CD8-positive, alpha-beta memory T cell (primary cell): ENCODE data around the gene SCAF11. TPM values are rescaled to one million over a fixed set of nuclear protein-coding genes. Genes with fewer than 3 reads are reported as not detected.
"Not testable (repeated sequence)": the region's sequence is repeated elsewhere in the genome, so short reads cannot be mapped to it uniquely, and the experiment has no call there.

Experiments used
- CTCF ChIA-PET: fragments of 350-600 bp; sonication (Branson Sonifier 250); formaldehyde crosslinking; loops from one replicate; lab custom pipeline; 2021; ENCODE audit warnings: antibody characterized with exemption; lab: Charles Lee
- POLR2A ChIA-PET: fragments of 350-600 bp; sonication (Branson Sonifier 250); formaldehyde crosslinking; loops from one replicate; lab custom pipeline; 2021; ENCODE audit warnings: antibody characterized with exemption; lab: Charles Lee
- DNase-seq, 5 donors: peaks; one replicate each; pipeline versions ENCODE4 v3.0.0 to v3.0.0-alpha.2; 2020 to 2022; ENCODE audit warnings: mixed read lengths in 1 of 5
- H3K27ac ChIP-seq: one replicate; pipeline ENCODE4 v1.7.0; 2013; ENCODE audit warnings: low read depth, mild to moderate bottlenecking, low read length, moderate library complexity
- H3K27me3 ChIP-seq: 2 replicates; pipeline ENCODE4 v1.7.0; 2013; ENCODE audit warnings: low read length, mild to moderate bottlenecking; ENCODE audit not compliant: insufficient read depth, poor library complexity, severe bottlenecking
- H3K36me3 ChIP-seq: 2 replicates; pipeline ENCODE4 v1.7.0; 2013; ENCODE audit warnings: mild to moderate bottlenecking, low read length, moderate library complexity; ENCODE audit not compliant: insufficient read depth
- H3K4me1 ChIP-seq: 2 replicates; pipeline ENCODE4 v1.7.0; 2013; ENCODE audit warnings: mild to moderate bottlenecking, low read length, moderate library complexity; ENCODE audit not compliant: insufficient read depth
- H3K4me3 ChIP-seq: 2 replicates; pipeline ENCODE4 v1.7.0; 2013; ENCODE audit warnings: mild to moderate bottlenecking, low read length
- H3K9me3 ChIP-seq: 2 replicates; pipeline ENCODE4 v1.7.0; 2013; ENCODE audit warnings: mild to moderate bottlenecking, low read length
- H3K27ac Mint-ChIP-seq, 8 donors: one replicate each; pipeline ENCODE4 v1.8.0; 2020 to 2021; ENCODE audit warnings: mixed read lengths in 8 of 8, mild to moderate bottlenecking in 6 of 8, inconsistent platforms in 3 of 8, moderate library complexity in 3 of 8
- H3K27me3 Mint-ChIP-seq, 2 donors: one replicate each; pipeline ENCODE4 v1.8.0; 2020 to 2021; ENCODE audit warnings: mixed read lengths in 2 of 2, mild to moderate bottlenecking in 1 of 2, moderate library complexity in 1 of 2
- H3K36me3 Mint-ChIP-seq, 3 donors: one replicate each; pipeline ENCODE4 v1.8.0; 2020 to 2021; ENCODE audit warnings: mixed read lengths in 3 of 3, inconsistent platforms in 1 of 3, mild to moderate bottlenecking in 1 of 3
- H3K4me1 Mint-ChIP-seq, 3 donors: one replicate each; pipeline ENCODE4 v1.8.0; 2020 to 2021; ENCODE audit warnings: mixed read lengths in 3 of 3, inconsistent platforms in 1 of 3, mild to moderate bottlenecking in 1 of 3
- H3K4me3 Mint-ChIP-seq, 7 donors: one replicate each; pipeline ENCODE4 v1.8.0; 2020 to 2021; ENCODE audit warnings: mixed read lengths in 7 of 7, mild to moderate bottlenecking in 6 of 7, moderate library complexity in 4 of 7, inconsistent platforms in 2 of 7
- H3K9me3 Mint-ChIP-seq, 5 donors: one replicate each; pipeline ENCODE4 v1.8.0; 2020 to 2022; ENCODE audit warnings: mixed read lengths in 5 of 5, mild to moderate bottlenecking in 3 of 5, moderate library complexity in 2 of 5, inconsistent platforms in 1 of 5
- polyA plus RNA-seq: library from polyadenylated mRNA; unstranded; fragments of 300-500 nt; fragmentation: Illumina TruSeq; gene quantifications from one replicate; pipeline ENCODE4 v1.2.3, GENCODE V29; 2021
- total RNA-seq, 2 experiments: library from RNA; stranded (reverse); gene quantifications; one replicate each; pipeline ENCODE4 v1.2.3, GENCODE V29; 2021

Gene SCAF11
- total and polyA plus RNA-seq, 3 experiments from 2014 or later: 114 to 125 (median 119) TPM

GRCh38 chr12:46005151-46005797, 14.9 kb upstream of the SCAF11 start:
- H3K36me3 ChIP-seq: no peaks in the 10 kb centered on the region
- no peaks in the 10 kb centered on the region for H3K4me1 ChIP-seq
- H3K9me3 ChIP-seq: no peaks in the 10 kb centered on the region
- no peak overlapping the region for H3K27ac ChIP-seq
- Mint-ChIP-seq H3K4me1 (no peaks in the 10 kb centered on the region), H3K27ac (peak overlapping the region in 2 of 8 donors; percentile 11 to 50), H3K27me3 (no peaks in the 10 kb centered on the region), H3K9me3 (no peaks in the 10 kb centered on the region), H3K36me3 (no peaks in the 10 kb centered on the region), H3K4me3 (no peak overlapping the region)
- ChIA-PET CTCF (interaction anchor here (1.2 kb wide), 1 partner anchor 462 kb away, joined by 4 read pairs; no protein-coding TSS in a partner anchor), POLR2A (no interaction called here)
- H3K27me3 ChIP-seq: no peaks in the 10 kb centered on the region
- DNase-seq: no peak
- H3K4me3 ChIP-seq: no peak overlapping the region

- Mint-ChIP-seq H3K36me3 (no peaks in the 10 kb centered on the region), H3K27me3 (no peaks in the 10 kb centered on the region), H3K4me1 (no peaks in the 10 kb centered on the region), H3K4me3 (no peak overlapping the region), H3K9me3 (no peaks in the 10 kb centered on the region), H3K27ac (peak overlapping the region in 1 of 8 donors; percentile 11)
- H3K27ac ChIP-seq: no peak overlapping the region
- POLR2A ChIA-PET: no interaction called here
- no peaks in the 10 kb centered on the region for H3K9me3 ChIP-seq
- CTCF ChIA-PET: interaction anchor here (1.4 kb wide), 1 partner anchor 13 kb away, joined by 4 read pairs; no protein-coding TSS in a partner anchor
- no peak for DNase-seq
- H3K27me3 ChIP-seq: no peaks in the 10 kb centered on the region
- no peaks in the 10 kb centered on the region for H3K36me3 ChIP-seq
- no peaks in the 10 kb centered on the region for H3K4me1 ChIP-seq
- no peak overlapping the region for H3K4me3 ChIP-seq
Observed at GRCh38 chr12:46004715-46005114, 14.3 kb upstream of the SCAF11 start.

- POLR2A ChIA-PET, H3K27me3 Mint-ChIP-seq, H3K36me3 Mint-ChIP-seq, H3K36me3 ChIP-seq, H3K27ac Mint-ChIP-seq, H3K9me3 Mint-ChIP-seq, CTCF ChIA-PET, H3K4me1 Mint-ChIP-seq, H3K27me3 ChIP-seq, H3K4me3 ChIP-seq, DNase-seq, H3K9me3 ChIP-seq, H3K27ac ChIP-seq, H3K4me1 ChIP-seq, H3K4me3 Mint-ChIP-seq: not testable (repeated sequence)
Observed at GRCh38 chr12:46000076-46000475, 9.7 kb upstream of the SCAF11 start.

DNA sequence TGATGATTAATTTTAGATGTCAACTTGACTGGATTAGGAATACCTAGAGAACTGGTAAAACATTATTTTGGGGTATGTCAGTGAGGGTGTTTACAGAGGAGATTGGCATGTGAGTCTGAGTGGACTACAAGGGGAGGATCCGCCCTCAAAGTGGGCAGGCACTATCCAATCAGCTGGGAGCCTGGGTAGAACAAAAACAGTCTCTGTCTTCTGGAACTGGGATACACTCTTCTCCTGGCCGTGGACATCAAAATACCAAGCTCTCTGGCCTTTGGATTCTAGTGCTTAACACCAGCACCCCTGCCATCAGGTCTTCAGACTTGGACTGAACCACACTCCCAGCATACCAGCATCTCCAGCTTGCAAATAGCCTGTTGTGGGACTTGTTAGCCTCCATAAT, 4.4 kb upstream of the SCAF11 start:
- Histone ChIP-seq H3K4me3 (no peak overlapping the region), H3K4me1 (peaks cover 5% of the 10 kb centered on the region), H3K27me3 (no peaks in the 10 kb centered on the region), H3K9me3 (no peaks in the 10 kb centered on the region), H3K27ac (no peak overlapping the region), H3K36me3 (no peaks in the 10 kb centered on the region)
- H3K36me3 Mint-ChIP-seq: peaks cover 0 to 18% (median 0%) of the 10 kb centered on the region in 3 donors
- CTCF ChIA-PET: interaction anchor here (1.3 kb wide), 1 partner anchor 12 kb away, joined by 3 read pairs; no protein-coding TSS in a partner anchor
- no peak for DNase-seq
- POLR2A ChIA-PET: no interaction called here
- peak overlapping the region in 1 of 7 donors; percentile 26 for H3K4me3 Mint-ChIP-seq
- H3K9me3 Mint-ChIP-seq: peaks cover 0 to 2% (median 0%) of the 10 kb centered on the region in 5 donors
- H3K4me1 Mint-ChIP-seq: peaks cover 12 to 16% (median 12%) of the 10 kb centered on the region in 3 donors
- peaks cover 3 to 10% of the 10 kb centered on the region in 2 donors for H3K27me3 Mint-ChIP-seq
- H3K27ac Mint-ChIP-seq: peak overlapping the region in 2 of 8 donors; percentile 36 to 54

DNA sequence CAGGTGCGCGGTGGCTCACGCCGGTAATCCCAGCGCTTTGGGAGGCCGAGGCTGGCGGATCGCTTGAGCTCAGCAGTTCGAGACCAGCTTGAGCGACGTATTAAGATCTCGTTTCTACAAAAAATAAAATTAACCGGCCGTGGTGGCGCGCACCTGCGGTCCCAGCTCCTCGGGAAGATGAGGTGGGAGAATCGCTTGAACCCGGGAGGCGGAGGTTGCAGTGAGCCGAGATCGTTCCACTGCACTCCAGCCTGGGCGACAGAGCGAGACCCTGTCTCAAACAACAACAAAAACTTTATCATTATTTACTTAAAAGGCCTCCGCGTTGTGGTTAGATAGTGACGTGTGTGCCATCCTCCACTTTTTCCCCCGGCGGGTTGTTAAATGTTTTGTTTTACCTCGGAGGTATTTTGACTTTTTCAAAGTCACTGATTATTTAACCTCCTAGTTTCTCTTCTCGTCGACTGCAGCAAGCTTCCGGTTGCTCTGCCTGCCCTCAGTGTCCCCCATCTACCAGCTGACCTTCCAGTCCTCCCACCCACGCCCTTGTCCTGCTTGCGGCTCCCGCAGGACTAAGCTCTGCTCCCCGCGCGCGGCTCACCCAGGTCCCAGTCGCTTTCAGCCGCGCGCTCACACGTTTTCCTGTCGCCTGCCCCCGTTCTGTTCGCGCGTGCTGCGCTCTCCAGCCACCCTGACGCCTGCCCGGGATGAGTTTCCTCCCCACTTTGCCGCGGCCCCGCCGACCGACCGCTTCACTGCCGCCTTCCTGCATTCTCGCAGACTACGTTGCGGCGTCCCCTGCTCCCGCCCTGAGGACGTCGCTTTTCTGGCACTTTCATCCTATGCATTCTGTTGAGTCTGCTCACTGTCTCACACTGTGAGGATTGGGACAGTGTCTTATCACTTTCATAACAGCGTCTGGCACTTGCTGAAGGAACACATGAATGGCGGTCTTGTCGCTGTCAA, 1.2 kb upstream of the SCAF11 start:
- POLR2A ChIA-PET: interaction anchor here (0.5 to 3.4 kb wide), 10 partner anchors 24 to 379 kb away, joined by 3 to 33 read pairs (median 4); partner anchors contain the start of gene SLC38A1
- Histone ChIP-seq H3K4me3 (peak overlapping the region; percentile 80), H3K27me3 (no peaks in the 10 kb centered on the region), H3K36me3 (no peaks in the 10 kb centered on the region), H3K27ac (peak overlapping the region; percentile 86), H3K4me1 (peaks cover 33% of the 10 kb centered on the region), H3K9me3 (no peaks in the 10 kb centered on the region)
- H3K27me3 Mint-ChIP-seq: peaks cover 0 to 10% of the 10 kb centered on the region in 2 donors
- H3K4me1 Mint-ChIP-seq: peaks cover 42 to 48% (median 42%) of the 10 kb centered on the region in 3 donors
- peaks cover 0 to 30% (median 2%) of the 10 kb centered on the region in 3 donors for H3K36me3 Mint-ChIP-seq
- peak overlapping the region; percentile 93 to 100 (median 99) for H3K27ac Mint-ChIP-seq
- CTCF ChIA-PET: interaction anchor here (0.7 to 2.1 kb wide), 13 partner anchors 9 to 380 kb away, joined by 3 to 8 read pairs (median 4); partner anchors contain the start of genes ARID2 and SLC38A1
- peak; percentile 68 to 85 (median 78) for DNase-seq
- H3K9me3 Mint-ChIP-seq: peaks cover 0 to 2% (median 0%) of the 10 kb centered on the region in 5 donors
- peak overlapping the region; percentile 91 to 99 (median 94) for H3K4me3 Mint-ChIP-seq

DNA sequence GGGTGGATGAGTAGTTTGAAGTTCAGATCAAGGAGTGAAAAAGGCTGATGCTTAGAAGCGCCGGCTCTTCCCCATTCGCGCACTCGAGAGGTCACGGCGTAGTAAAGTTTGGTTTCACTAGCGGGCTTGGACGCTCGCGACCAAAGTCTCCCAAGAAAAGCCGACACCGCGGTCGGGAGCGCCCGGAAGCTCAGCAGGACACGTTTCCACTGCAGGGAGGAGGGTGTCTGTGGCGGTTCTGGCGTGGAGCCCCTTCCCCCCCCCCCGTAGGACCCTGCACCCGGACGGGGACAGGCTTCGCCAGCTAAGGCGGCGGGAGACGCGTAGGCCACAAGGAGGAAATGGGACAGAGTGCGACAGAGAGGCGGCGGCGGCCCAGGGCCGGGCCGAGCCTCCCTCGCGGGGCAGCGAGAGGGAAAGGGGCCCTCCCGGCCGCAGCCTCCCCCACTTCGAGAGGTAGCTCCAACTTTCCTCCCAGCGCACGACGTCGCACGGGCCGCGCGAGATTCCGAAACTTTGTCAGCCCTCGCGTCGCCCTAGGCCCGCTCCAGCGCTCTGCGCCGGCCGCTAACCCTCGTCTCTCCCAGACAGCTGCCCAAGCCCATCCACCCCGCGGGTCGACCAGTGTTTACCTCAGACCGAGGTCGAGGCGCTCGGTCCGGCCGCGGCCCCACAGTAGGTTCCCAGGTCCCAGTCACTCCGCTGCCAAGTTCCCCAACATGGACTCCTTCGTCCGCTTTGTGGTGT, 480 bp downstream of the SCAF11 start:
- Histone ChIP-seq H3K27me3 (no peaks in the 10 kb centered on the region), H3K4me1 (peaks cover 49% of the 10 kb centered on the region), H3K36me3 (no peaks in the 10 kb centered on the region), H3K4me3 (peak overlapping the region; percentile 80), H3K9me3 (no peaks in the 10 kb centered on the region), H3K27ac (peak overlapping the region; percentile 98)
- H3K27ac Mint-ChIP-seq: peak overlapping the region; percentile 93 to 100 (median 99)
- H3K9me3 Mint-ChIP-seq: peaks cover 0 to 2% (median 0%) of the 10 kb centered on the region in 5 donors
- DNase-seq: peak; percentile 34 to 69 (median 54)
- peaks cover 0 to 43% (median 6%) of the 10 kb centered on the region in 3 donors for H3K36me3 Mint-ChIP-seq
- peaks cover 0 to 10% of the 10 kb centered on the region in 2 donors for H3K27me3 Mint-ChIP-seq
- POLR2A ChIA-PET: interaction anchor here (0.5 to 3.4 kb wide), 13 partner anchors 19 to 1288 kb away, joined by 3 to 33 read pairs (median 5); partner anchors contain the start of genes ARID2 and SLC38A1
- peaks cover 59 to 64% (median 59%) of the 10 kb centered on the region in 3 donors for H3K4me1 Mint-ChIP-seq
- H3K4me3 Mint-ChIP-seq: peak overlapping the region; percentile 91 to 99 (median 94)
- CTCF ChIA-PET: interaction anchor here (1.1 to 1.6 kb wide), 3 partner anchors 226 to 265 kb away, joined by 3 to 5 read pairs (median 4); no protein-coding TSS in a partner anchor

DNA sequence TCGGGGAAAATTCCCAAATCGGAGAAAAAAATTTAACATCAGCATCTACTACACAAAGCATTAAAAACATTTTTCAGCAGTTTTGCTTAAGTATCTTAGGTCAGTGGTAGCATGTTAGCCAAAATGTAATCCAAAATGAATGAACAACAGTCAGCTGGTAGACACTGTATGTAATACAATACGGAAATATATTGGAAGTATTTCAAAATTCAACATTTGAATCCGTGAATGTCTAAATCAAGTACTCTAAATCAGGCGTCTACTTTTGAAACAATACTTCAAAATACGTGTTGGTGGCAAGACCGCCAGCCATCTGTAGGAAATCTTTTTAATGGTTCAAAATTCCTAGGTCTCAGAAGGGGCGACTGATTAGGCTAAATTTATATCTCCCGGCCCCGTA, 1.1 kb downstream of the SCAF11 start:
- CTCF ChIA-PET: interaction anchor here (1.1 kb wide), 1 partner anchor 256 kb away, joined by 3 read pairs; no protein-coding TSS in a partner anchor
- H3K36me3 ChIP-seq: no peaks in the 10 kb centered on the region
- Mint-ChIP-seq H3K27me3 (peaks cover 0 to 10% of the 10 kb centered on the region in 2 donors), H3K4me3 (peak overlapping the region; percentile 91 to 99 (median 94)), H3K9me3 (peaks cover 0 to 2% (median 0%) of the 10 kb centered on the region in 5 donors), H3K4me1 (peaks cover 64 to 70% (median 65%) of the 10 kb centered on the region in 3 donors), H3K36me3 (peaks cover 0 to 43% (median 6%) of the 10 kb centered on the region in 3 donors), H3K27ac (peak overlapping the region; percentile 93 to 100 (median 99))
- H3K4me1 ChIP-seq: peaks cover 53% of the 10 kb centered on the region
- H3K9me3 ChIP-seq: no peaks in the 10 kb centered on the region
- H3K27me3 ChIP-seq: no peaks in the 10 kb centered on the region
- H3K27ac ChIP-seq: peak overlapping the region; percentile 98
- DNase-seq: no peak
- POLR2A ChIA-PET: interaction anchor here (0.5 to 3.4 kb wide), 9 partner anchors 19 to 280 kb away, joined by 4 to 33 read pairs (median 6); partner anchors contain the start of genes ARID2 and SLC38A1
- H3K4me3 ChIP-seq: peak overlapping the region; percentile 80
